HepG2 (cell line): ENCODE data around the gene RPS6KL1. TPM values are rescaled to one million over a fixed set of nuclear protein-coding genes. Genes with fewer than 3 reads are reported as not detected.

Experiments
- HHEX ChIP-seq: IDR thresholded peaks from 2 replicates; pipeline ENCODE4 v1.6.1; 2016; ENCODE audit warnings: control low read depth
- HNF4G ChIP-seq, 2 experiments: sonication (generic) in 1 of 2; formaldehyde crosslinking in 1 of 2; IDR thresholded peaks; 2 replicates each; pipeline versions ENCODE4 v1.4.0 to v1.6.1; 2011 to 2020; ENCODE audit warnings: borderline replicate concordance in 2 of 2, low read depth in 2 of 2, mild to moderate bottlenecking in 2 of 2, low read length in 1 of 2, missing genetic modification reagents in 1 of 2, moderate library complexity in 1 of 2
- HOXA9 ChIP-seq: sonication (generic); formaldehyde crosslinking; IDR thresholded peaks from 2 replicates; pipeline ENCODE4 v1.8.1; 2022; ENCODE audit warnings: missing genetic modification reagents, mild to moderate bottlenecking, moderate library complexity, borderline replicate concordance
- HOXD1 ChIP-seq: sonication (generic); formaldehyde crosslinking; IDR thresholded peaks from 2 replicates; pipeline ENCODE4 v1.5.0; 2020; ENCODE audit warnings: missing genetic modification reagents
- KDM2A ChIP-seq: sonication (generic); formaldehyde crosslinking; IDR thresholded peaks from 2 replicates; pipeline ENCODE4 v1.4.0; 2020; ENCODE audit warnings: low read depth, missing genetic modification reagents, borderline replicate concordance
- KLF12 ChIP-seq: sonication (generic); formaldehyde crosslinking; IDR thresholded peaks from 2 replicates; pipeline ENCODE4 v1.4.0; 2020; ENCODE audit warnings: missing genetic modification reagents, borderline replicate concordance
- NFYB ChIP-seq: sonication (generic); formaldehyde crosslinking; IDR thresholded peaks from 2 replicates; pipeline ENCODE4 v1.4.0; 2020; ENCODE audit warnings: missing genetic modification reagents
- NPAS2 ChIP-seq: sonication (generic); formaldehyde crosslinking; IDR thresholded peaks from 2 replicates; pipeline ENCODE4 v1.8.0; 2022; ENCODE audit warnings: mild to moderate bottlenecking, missing genetic modification reagents, borderline replicate concordance
- POLR2AphosphoS5 ChIP-seq: IDR thresholded peaks from 2 replicates; pipeline ENCODE4 v1.6.1; 2012; ENCODE audit warnings: low read depth, low read length
- SP5 ChIP-seq: IDR thresholded peaks from 2 replicates; pipeline ENCODE4 v1.6.1; 2016; ENCODE audit warnings: low read depth, borderline replicate concordance
- ZBTB7A ChIP-seq: sonication (generic); formaldehyde crosslinking; IDR thresholded peaks from 2 replicates; pipeline ENCODE4 v1.8.0; 2022; ENCODE audit warnings: mild to moderate bottlenecking, missing genetic modification reagents
- ZBTB7B ChIP-seq: sonication (generic); formaldehyde crosslinking; IDR thresholded peaks from 2 replicates; pipeline ENCODE4 v1.4.0; 2020; ENCODE audit warnings: missing genetic modification reagents
- ZNF280D ChIP-seq: sonication (generic); formaldehyde crosslinking; IDR thresholded peaks from 2 replicates; pipeline ENCODE4 v1.5.1; 2020; ENCODE audit warnings: mild to moderate bottlenecking, missing genetic modification reagents
- ZNF501 ChIP-seq: sonication (generic); formaldehyde crosslinking; IDR thresholded peaks from 2 replicates; pipeline ENCODE4 v1.5.1; 2020; ENCODE audit warnings: mild to moderate bottlenecking, moderate library complexity, missing genetic modification reagents
- ZNF557 ChIP-seq: sonication (generic); formaldehyde crosslinking; IDR thresholded peaks from 2 replicates; pipeline ENCODE4 v1.4.0; 2020; ENCODE audit warnings: missing genetic modification reagents
- ZNF589 ChIP-seq: sonication (generic); formaldehyde crosslinking; conservative IDR thresholded peaks from 2 replicates; pipeline ENCODE4 v1.8.0; 2022; ENCODE audit warnings: mild to moderate bottlenecking, moderate library complexity, missing genetic modification reagents
- ZNF768 ChIP-seq: sonication (generic); formaldehyde crosslinking; IDR thresholded peaks from 2 replicates; pipeline ENCODE4 v1.4.0; 2020; ENCODE audit warnings: missing genetic modification reagents
- polyA plus RNA-seq, 8 experiments: library from polyadenylated mRNA; depleted of rRNA in 3 of 8; stranded (reverse) in 7 of 8; unstranded in 1 of 8; fragments of >200 nt; fragmentation: Illumina TruSeq in 4 of 8; extraction: Trizol in 4 of 8; gene quantifications; 2 replicates each; pipeline versions ENCODE4 v1.2.1 to v1.2.3, GENCODE V29; 2011 to 2016; ENCODE audit warnings: low read depth in 4 of 8, missing spikeins in 1 of 8, mixed read lengths in 1 of 8; ENCODE audit not compliant: insufficient read depth in 1 of 8
- total RNA-seq, 5 experiments: library from RNA; depleted of rRNA; stranded (reverse); fragments of >200 nt; fragmentation: Illumina TruSeq; extraction: Trizol; gene quantifications; 2 replicates each; pipeline ENCODE4 v1.2.3, GENCODE V29; 2016; ENCODE audit warnings: low read depth in 1 of 5
- TF ChIP-seq, protein P1 (sequence below): sonication (generic); formaldehyde crosslinking; IDR thresholded peaks from 2 replicates; pipeline ENCODE4 v1.5.0; 2020; ENCODE audit warnings: mild to moderate bottlenecking, missing genetic modification reagents, moderate library complexity
- TF ChIP-seq, protein P2 (sequence below): sonication (generic); formaldehyde crosslinking; IDR thresholded peaks from 2 replicates; pipeline ENCODE4 v1.5.1; 2020; ENCODE audit warnings: mild to moderate bottlenecking, missing genetic modification reagents, moderate library complexity

The RPS6KL1 gene
- total and polyA plus RNA-seq, 2 of the 13 experiments (the other 11 are each of a cell fraction or from before 2014, with no cell fraction given) = 6.5 to 11.5 TPM

- no peak for TF ChIP-seq ZNF280D (CRISPR knock-in tag)
- TF ChIP-seq KDM2A (CRISPR knock-in tag) = 0 out of 2 replicates have a peak, but pooled peaks have one; percentile 23
- no peak for TF ChIP-seq ZNF557 (CRISPR knock-in tag)
- TF ChIP-seq ZNF501 (CRISPR knock-in tag) = no peak
- TF ChIP-seq NFYB (CRISPR knock-in tag) = no peak
- no peak for TF ChIP-seq ZNF589
- TF ChIP-seq HHEX (CRISPR knock-in tag) = no peak
- TF ChIP-seq HOXA9 (CRISPR knock-in tag) = no peak
- no peak for TF ChIP-seq NPAS2 (CRISPR knock-in tag)
- TF ChIP-seq ZBTB7B = no peak
- no peak for TF ChIP-seq HNF4G (IDR thresholded peaks at IDR 0.05; ENCODE audit: borderline replicate concordance, low read depth, low read length)
- TF ChIP-seq HNF4G (CRISPR knock-in tag; IDR thresholded peaks at IDR 0.05; ENCODE audit: borderline replicate concordance, low read depth) = no peak
- no peak for TF ChIP-seq SP5 (CRISPR knock-in tag)
- TF ChIP-seq ZBTB7A = no peak
- TF ChIP-seq, protein P1, sequence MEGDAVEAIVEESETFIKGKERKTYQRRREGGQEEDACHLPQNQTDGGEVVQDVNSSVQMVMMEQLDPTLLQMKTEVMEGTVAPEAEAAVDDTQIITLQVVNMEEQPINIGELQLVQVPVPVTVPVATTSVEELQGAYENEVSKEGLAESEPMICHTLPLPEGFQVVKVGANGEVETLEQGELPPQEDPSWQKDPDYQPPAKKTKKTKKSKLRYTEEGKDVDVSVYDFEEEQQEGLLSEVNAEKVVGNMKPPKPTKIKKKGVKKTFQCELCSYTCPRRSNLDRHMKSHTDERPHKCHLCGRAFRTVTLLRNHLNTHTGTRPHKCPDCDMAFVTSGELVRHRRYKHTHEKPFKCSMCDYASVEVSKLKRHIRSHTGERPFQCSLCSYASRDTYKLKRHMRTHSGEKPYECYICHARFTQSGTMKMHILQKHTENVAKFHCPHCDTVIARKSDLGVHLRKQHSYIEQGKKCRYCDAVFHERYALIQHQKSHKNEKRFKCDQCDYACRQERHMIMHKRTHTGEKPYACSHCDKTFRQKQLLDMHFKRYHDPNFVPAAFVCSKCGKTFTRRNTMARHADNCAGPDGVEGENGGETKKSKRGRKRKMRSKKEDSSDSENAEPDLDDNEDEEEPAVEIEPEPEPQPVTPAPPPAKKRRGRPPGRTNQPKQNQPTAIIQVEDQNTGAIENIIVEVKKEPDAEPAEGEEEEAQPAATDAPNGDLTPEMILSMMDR = peak; percentile 92
- TF ChIP-seq POLR2AphosphoS5 = no peak
- TF ChIP-seq, protein P2, sequence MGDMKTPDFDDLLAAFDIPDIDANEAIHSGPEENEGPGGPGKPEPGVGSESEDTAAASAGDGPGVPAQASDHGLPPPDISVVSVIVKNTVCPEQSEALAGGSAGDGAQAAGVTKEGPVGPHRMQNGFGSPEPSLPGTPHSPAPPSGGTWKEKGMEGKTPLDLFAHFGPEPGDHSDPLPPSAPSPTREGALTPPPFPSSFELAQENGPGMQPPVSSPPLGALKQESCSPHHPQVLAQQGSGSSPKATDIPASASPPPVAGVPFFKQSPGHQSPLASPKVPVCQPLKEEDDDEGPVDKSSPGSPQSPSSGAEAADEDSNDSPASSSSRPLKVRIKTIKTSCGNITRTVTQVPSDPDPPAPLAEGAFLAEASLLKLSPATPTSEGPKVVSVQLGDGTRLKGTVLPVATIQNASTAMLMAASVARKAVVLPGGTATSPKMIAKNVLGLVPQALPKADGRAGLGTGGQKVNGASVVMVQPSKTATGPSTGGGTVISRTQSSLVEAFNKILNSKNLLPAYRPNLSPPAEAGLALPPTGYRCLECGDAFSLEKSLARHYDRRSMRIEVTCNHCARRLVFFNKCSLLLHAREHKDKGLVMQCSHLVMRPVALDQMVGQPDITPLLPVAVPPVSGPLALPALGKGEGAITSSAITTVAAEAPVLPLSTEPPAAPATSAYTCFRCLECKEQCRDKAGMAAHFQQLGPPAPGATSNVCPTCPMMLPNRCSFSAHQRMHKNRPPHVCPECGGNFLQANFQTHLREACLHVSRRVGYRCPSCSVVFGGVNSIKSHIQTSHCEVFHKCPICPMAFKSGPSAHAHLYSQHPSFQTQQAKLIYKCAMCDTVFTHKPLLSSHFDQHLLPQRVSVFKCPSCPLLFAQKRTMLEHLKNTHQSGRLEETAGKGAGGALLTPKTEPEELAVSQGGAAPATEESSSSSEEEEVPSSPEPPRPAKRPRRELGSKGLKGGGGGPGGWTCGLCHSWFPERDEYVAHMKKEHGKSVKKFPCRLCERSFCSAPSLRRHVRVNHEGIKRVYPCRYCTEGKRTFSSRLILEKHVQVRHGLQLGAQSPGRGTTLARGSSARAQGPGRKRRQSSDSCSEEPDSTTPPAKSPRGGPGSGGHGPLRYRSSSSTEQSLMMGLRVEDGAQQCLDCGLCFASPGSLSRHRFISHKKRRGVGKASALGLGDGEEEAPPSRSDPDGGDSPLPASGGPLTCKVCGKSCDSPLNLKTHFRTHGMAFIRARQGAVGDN (CRISPR knock-in tag) = no peak
- TF ChIP-seq ZNF768 (CRISPR knock-in tag) = no peak
- TF ChIP-seq HOXD1 (CRISPR knock-in tag) = no peak
- no peak for TF ChIP-seq KLF12 (CRISPR knock-in tag)
Observed at GRCh38 chr14:74860899-74861733, 61.9 kb downstream of the RPS6KL1 start (continued).
